ENCODE data around the gene NTRK3.

The NTRK3 gene

DNA sequence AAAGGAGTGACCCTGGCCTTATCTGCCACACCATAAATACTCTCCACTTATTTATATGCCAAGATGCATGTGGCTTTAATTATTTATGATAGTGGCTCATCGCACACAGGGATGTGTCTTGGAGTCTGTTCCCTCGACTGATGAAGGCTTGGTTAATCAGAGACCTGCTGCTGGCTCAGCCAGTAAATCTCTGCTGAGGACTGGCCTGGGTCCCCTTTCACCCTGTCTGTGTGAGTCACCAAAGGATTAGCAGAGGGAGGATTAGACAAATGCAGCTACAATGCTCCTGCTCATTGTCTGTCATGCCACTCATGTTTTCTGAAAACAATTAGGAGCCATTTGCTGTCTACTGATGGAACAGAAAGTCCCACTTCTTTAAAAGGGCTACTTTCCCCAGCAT lies 226.8 kb downstream of the NTRK3 start:
- no peak for DNase-seq (ENCODE audit: low spot score)

DNA sequence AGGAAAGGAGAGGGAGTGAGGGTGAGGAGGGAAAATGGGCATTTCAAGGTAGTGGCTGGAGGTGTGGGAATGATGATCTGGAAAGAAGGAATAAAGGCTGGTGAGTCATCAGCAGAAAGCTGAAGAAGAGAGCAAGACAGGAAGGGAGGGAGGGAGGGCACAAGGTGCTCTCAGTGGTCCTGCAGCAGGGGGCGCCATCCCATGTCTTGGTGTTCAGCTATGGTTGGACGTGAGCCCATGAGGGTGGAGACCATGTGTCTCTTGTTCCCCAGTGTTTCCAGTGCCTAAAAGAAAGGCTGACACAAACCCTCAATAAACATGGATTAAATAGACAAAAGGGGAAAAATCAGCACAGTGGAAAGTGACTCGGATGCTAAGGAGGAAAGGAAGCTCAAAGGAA lies 228.5 kb downstream of the NTRK3 start:
- DNase-seq (ENCODE audit: low spot score), result peak; percentile 32

DNA sequence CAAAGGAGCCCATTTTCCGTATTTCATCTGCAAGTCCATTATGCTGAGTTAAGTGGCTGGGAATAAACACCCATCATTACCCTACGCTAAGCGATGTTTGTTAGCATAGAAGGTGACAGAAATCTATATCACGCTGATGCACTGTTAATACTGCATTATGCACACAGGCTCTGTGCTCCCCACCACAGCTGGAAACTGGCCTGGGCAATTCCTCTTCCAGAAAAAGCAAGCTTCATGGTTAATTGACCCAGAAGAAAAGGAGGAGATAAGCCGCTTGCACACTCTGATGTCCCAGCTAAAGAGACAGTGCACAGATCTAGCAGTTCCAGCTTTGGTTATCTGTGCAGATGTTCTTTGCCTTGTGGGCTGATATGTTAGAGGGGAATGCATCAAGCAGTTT lies 232.6 kb downstream of the NTRK3 start:
- DNase-seq (ENCODE audit: low spot score), result no peak

DNA sequence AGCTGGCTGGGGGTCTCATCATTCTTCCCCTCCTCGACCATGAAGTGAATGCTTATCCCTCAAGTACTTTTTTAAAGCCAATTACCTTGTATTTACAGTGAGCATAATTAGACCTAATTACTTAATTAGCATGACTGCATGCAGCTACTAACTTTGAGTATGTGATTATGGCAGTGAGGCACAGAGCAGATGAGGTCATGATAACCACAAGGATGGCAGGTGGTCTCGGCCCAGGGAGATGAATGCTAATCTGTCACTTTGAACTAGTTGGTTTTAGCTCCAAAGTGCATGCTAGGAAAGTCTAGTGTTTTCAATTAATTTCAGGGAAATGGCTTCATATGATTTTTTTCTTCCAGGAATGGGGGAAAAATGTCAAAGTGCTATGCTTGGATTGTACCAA lies 233.8 kb downstream of the NTRK3 start:
- no peak for DNase-seq (ENCODE audit: low spot score)

DNA sequence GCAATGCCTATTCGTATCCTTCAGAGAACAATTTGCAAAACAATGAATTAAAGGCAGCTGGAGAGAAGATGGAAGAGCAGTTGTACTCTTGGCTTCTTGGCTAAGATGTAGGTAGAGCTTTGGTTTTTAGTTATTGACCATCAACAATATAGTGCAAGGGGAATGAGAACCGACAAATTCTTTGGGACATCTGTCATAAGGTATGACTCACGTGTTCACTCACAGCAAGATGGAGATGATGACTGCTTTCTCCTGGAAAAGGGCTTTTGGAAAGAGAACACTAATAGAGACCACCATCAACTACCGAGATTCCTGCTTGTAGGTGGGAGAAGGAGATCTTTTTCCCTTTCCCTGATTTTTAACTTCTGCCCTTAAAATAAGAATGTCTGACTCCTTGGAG lies 234.9 kb downstream of the NTRK3 start:
- no peak for DNase-seq (ENCODE audit: low spot score)

DNA sequence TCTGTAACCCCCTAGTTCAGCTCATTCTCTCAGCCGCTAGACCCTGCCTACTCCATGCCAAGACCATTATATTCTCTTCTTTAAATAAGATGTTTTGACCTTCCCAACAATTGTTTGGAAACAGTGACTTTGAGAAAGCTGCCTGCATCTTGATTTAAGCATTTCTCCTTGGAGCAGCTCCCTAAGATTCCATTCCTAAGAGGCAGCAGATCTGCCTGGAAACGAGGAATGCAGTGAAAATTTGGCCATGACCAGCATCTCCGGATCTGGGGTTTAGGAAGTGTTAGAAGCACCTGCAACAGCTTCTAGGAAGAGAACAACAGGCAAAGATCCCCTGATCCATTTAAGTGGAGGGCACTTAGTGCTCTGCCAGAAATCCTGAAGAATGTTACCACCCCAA lies 235.7 kb downstream of the NTRK3 start:
- no peak for DNase-seq (ENCODE audit: low spot score)

DNA sequence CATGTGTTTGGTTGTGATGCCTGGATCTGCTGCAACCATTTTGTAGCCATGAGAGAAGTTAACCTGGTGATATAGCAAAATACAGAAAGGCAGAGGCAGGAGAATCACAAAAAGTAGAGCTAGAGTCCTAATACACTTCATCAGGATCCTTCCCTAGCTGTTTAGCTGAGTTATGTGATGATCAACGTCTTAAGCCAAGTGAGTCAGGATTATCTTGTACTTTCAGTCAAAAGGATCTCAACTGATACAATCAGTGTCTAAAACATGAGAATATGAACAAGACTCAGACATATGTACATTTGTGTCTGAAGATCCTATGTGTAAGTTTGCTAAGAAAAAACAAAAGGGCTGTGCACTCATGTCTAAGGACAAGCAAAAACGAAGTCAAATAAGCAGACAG lies 236.9 kb downstream of the NTRK3 start:
- no peak for DNase-seq (ENCODE audit: low spot score)

DNA sequence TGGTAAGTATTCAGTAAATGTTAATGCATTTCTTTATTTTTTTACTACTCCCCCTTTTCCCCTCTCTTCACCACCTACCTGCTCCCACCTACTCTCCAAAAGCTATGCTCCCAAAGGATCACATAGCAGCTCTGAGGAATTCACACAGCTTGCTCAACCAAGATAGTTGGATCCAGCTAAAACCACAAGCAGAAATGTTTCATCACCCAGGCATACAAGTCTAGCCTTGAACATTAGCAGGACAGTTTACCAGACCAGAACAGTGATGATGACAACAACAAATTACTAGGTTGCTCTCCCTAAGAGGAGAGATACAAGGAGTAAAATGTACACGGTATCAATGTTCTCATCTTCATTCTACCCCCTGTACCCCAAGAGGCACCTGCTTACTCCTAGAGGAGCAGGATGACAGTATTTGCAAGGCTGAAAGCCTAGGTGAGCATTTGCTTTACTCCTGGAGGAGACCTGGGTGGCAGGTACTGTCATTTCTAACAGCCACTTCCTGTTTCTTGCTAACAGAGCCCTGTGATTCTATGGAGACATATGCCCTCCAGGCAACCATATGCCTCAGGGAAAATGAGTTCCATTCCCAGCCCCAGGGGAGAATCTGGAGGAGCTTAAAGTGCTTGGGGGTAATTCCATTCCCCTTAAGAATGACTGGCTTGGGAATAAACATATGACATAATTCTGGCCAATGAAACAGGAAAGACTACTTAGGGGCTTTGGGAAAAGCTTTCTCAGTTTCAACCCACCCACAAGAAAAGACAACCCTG lies 237.5 kb downstream of the NTRK3 start:
- no peak for DNase-seq (ENCODE audit: low spot score)

DNA sequence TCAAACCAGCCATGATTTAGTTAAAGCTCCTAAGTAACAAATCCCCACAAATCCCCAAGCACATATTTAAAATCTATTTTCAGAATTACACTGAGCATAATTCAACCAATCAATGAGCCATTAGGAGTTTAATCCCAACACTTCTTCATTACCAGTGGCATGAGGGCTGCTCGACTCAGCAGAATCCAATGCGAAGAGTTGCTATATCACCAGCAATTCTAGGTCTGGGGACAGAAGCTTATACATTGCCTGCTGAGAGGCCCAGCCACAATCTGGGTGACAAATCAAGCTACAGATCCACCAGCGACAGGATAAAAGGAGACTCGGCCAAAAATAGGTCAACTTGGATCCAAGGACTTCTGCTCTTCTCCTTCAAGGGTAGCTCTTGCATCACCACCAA lies 238.8 kb downstream of the NTRK3 start:
- DNase-seq (ENCODE audit: low spot score), result no peak

DNA sequence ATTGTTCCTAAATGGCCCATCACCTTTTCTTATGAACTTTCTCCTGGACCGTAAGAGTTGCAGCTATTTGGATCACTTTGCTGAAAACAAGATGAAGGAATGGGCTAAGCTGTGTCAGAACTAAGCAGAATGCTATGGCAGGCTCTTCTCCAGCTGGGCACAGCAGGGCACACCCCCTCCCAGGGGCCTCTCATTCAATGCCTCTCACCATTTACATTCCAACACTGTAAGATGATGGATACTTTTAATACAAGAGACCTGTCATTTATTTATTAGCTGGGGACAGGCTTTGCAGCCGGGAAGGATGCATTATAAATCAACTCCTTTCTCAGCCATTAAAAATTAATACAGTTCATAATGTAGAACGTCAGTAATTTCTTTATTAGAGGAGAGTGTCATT lies 240.1 kb downstream of the NTRK3 start:
- no peak for DNase-seq (ENCODE audit: low spot score)

DNA sequence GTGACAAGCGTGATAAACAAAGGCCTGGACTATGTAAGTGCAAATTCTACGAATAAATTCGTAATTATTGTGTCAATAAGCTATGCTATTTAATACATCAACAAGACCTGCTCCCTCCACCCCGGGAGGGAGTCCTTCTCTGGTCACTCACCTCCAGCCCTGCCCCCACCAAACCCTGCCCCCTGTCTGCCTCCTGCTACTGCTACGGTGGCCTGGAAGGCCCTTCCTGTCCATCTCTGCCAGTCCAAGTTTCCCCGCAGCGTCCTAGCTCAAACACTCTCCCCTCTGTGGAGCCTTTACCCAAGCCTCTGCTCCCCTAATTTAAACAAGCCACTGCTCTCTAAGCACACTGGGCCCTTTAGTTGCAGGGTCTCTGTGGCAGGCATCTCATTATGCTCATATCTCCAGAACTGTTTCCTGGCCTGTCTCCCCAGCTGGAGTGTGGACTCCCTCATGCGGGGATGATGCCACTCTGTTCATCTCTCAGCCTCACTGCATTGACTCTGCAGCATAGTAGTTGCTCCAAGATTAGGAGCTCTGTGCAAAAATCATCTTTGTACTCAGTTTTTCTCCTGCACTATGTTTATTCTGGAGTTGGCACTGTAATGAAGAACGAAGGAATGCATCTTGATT lies 241.2 kb downstream of the NTRK3 start:
- DNase-seq (ENCODE audit: low spot score), result peak; percentile 34

DNA sequence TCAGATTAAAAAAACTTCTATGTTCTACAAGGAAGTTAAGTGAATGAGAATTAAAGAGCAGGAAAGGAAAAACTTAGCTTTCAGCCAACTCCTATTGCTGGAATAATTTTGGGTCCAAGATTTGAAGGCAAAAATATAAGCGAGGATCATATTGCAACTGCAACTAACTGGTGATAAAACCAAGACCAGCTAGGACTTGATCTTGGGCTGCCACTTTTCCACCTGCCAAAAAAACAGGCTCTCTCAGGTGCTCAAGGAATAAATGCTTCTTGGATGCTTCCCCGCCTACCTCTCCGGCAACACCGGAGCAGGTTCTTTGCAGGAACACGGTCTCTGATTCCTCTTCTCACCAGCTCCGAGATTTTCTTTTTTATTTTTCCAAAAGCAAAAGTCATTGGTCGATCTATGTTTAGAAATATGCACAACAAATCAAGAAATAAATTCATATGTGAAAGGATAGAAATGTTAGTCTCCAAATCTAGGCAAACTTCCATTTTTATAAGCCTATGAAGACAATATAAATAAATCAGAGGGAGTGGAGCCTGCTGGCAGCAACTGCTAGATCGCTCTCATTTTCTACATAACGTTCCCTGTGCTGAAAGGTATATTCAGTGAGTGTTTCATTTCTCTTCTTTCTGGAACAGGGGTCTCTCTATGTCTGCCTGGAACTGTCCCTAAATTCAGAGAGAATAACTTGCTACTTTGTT lies 241.9 kb downstream of the NTRK3 start:
- DNase-seq (ENCODE audit: low spot score), result no peak

DNA sequence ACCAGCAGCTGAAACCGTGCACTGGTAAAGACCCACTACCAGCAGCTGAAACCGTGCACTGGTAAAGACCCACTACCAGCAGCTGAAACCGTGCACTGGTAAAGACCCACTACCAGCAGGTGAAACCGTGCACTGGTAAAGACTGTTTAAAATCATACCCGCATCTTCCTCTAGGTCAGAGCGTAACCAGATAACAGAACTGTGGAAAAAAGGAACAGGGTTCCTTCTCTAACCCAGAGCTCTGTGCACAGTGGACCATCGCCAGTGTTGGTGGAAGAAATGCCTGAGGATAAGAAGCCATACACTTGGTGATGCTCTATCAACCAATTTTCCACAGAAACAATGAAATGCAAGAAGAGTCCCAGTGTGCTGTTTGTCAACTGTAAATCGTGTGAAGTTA lies 243.4 kb downstream of the NTRK3 start:
- DNase-seq (ENCODE audit: low spot score), result no peak

DNA sequence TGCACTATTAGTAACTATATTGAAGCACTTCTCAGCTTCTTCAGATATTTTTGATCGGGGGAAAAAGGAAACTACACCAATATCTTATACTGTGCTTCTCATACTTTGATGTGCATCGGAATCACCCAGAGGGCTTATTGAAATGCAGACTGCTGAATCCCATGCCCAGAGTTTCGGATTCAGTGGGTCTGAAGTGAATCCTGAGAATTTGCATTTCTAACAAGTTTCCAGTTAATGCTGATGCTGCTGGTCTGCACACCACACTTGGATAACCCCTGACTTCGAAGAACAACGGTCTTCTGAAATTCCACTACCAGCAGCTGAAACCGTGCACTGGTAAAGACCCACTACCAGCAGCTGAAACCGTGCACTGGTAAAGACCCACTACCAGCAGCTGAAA lies 243.9 kb downstream of the NTRK3 start:
- no peak for DNase-seq (ENCODE audit: low spot score)

DNA sequence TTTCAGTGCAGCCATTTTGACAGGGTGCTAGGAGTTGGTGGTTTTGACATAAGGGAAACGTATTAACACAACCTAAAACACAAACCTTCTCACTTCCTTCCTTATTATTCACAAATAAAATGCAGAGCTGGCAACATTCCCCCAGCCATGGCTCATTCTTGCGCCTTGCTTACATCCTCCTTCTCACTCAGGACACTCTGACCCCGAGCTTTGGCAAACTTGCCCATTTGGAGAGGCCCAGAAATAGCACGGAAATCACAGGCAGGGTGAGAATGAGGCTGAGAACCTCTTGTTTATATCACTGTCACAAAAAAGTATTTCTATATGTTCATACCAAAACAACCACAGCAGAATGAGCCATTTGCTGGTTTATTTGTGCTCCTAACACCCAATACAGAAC lies 244.3 kb downstream of the NTRK3 start:
- DNase-seq (ENCODE audit: low spot score), result no peak

DNA sequence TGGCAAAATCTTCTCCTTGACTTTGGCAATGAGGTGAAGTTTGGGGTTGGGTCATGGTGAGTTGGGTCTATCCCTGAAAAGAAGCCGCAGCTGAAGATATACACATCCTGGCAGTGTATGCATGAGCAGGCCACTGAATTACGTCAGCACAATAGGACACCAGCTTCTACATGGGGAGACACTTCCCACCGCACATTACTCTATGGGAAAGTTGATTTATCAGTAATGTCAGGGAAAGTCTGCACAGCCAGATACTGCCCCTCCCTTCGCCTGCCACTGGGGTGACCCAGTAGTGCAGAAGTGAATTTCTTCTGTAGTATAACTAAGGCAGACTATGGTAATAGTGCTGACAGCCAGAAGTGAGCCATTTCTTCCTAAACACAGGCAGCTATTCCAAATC lies 245.0 kb downstream of the NTRK3 start:
- DNase-seq (ENCODE audit: low spot score), result no peak

DNA sequence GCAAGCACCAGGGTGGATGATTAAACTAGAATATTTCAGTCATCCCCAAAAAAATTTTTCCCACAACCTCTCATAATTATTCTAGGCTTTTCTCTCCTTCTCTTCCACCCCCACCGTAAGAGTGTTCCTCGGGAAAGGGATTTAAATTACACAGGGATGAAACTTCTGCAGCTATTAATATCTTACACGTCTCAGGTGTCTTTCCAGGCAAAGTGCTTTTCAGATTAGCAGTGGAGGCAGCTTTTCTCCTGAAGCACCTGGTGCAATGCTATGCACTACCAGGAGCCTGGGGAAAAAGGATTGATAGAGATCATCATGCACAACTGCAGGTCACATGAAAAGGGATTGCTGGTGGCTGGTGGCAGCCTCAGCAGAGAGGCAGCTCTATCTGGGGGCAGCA lies 250.4 kb downstream of the NTRK3 start:
- DNase-seq (ENCODE audit: low spot score), result no peak

DNA sequence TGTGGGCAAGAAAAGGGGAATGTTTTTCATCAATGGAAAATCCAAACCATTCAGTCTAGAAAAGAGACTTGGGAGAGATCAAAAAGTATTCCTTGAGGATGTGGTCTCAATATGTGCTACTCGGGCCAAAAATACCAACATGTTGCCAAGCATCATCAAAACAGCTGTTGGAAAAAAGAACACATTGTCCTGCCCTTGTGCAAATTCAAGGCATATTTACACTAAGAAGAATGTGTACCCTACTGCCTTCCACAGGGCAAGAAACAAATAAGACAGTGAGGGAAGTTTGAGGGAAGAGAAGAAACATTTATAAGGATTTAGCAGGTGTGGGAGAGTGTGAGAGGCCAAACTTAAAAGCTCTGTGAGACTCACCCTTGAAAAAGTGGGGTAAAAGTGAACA lies 252.1 kb downstream of the NTRK3 start:
- DNase-seq (ENCODE audit: low spot score), result no peak

DNA sequence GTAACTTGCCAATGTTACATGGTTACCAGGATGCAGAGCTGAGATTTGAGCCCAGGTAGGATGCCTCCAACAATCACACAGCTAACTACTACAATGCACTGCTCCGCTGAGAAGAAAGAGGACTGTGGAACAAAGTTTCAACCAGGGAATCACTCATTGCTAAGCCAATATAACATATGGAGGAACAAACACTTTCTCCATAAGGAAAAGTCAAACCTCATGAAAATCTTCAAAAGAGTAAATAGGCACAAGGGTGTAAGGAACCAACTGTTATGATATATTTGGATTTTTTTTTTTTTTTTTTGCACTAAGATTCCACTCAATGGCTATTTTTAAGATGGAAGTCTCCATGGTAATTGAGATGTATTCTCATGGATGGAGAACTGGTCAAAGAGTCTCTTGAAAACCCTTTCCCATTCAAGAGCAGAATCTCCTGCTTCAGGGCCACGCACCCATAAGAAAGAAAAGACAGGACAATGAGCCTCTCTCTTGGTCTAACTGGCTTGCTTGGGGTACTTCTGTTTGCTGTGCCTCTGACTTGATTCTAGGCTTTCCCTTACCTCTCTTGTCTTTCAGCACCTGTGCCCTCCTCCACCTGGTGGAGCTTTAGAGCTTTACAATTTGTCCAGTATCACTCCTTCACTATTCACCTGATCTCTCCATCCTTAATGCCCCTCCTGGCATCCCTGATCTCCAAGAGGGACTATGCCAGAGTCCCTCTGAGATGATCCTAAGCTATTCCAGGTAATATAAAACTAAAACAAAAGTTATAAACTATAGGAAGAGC lies 252.8 kb downstream of the NTRK3 start:
- no peak for DNase-seq (ENCODE audit: low spot score)

DNA sequence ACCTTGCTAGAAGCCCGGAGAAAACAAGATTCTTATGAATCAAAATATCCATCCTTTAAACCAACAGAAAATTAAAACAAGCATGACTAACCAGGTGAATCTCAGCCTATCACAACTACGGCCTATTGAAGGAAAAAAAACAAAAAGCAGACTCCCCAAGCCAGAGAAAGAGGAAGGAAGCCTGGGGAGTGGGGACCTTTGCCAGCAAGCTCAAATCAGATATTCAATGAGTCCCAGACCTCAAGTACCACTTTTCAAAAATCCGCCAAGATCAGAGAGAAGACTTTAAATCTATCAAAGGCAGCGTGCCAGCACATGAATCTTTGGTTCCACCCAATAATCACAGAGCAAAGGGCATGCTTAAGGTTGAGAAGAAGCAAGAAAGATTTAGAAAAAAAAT lies 253.8 kb downstream of the NTRK3 start:
- no peak for DNase-seq (ENCODE audit: low spot score)

DNA sequence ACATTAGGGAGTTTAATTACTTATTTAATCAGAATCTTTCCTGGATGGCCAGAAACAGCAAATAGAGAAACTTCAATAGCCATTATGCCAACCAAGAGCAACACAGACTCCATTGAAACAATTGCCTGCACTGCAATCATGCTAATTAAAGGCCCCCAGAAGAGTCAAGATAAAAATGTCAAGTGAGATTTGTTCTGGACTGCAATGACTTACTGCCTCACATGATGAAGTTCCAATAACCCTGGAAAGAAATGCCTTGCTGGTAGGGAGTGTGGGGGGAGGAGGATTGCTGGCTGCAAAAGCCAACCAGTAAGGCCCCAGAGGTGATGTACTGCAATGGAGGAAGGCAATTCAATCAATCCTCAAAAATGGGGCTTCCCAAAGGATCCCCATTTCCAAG lies 257.9 kb downstream of the NTRK3 start:
- DNase-seq (ENCODE audit: low spot score), result no peak

DNA sequence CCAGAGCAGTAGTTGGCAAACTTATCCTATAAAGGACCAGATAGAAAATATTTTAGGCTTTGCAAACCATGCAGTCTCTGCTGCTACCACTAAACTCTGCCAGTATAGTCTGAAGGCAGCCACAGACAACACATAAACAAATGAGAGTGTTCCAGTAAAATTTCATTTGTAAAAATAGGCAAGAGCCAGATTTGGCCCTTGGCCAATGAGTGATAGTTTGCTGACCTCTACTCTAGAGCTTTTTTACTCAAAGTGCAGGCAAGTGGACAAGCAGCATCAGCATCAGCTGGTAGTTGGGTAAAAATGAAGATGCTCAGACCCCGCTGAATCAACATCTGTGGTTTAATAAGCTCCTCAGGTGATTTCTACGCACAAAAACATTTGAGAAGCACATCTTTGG lies 269.8 kb downstream of the NTRK3 start:
- DNase-seq (ENCODE audit: low spot score), result no peak

DNA sequence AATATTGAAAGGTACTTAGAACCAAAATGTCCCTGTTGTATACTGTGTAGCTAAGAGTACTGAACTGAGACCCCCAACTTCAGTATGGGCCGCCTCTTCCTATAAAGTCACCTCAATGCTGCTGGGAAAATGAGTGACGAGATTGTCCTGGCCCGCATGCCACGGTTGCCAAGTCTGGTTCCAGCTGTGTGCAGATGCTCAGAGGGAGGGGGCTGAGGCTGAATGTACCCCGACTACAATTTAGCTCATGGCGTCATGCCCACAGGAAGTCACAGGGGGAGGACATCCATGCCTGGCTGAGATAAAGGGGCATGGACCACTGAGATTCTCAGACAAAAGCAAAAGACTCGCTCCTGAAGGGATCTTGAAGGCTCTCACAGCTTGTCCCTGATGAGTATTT lies 271.1 kb downstream of the NTRK3 start:
- DNase-seq (ENCODE audit: low spot score), result no peak

All from Ammon's horn (tissue), 1 donor.